ENCODE data around the gene CD99L2.

DNA sequence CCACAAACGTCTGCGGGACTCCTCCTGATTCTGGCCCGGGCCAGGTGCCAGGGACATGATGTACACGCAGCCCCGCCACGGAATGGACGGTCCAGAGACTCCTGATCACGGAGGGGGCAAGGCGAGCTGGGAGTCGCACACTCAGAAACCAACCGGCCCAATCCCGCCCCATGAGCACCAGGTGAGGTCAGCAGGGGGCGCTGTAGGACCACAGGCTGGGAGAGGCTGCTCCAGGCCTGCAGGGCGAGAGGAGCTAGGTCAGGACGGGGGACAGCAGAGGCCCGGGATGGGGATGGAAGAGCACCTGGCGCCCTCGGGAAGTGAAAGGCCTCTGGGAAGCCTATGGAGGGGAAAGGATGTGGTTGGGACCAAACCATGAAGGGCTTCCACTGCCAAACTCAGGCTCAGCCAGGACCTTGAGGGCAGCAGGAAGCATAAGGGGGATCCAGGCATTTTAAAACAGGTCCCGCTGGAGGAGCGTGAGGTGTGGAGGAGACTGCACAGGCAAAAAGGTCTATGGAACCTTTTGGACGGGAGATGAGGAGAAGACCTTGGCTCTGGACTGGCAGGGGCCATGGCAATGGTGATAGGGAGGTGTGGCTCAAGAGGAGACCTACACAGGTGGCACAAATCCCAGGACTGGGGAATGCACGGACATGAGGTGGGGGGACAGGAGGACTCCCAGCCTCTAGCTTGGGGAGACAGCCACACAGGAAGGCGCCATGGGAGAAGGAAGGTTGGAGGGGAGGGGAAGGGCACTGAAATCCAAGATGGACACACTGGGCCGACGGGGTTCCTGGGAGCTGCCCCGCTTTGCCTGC is 126.1 kb downstream of the CD99L2 start:
- TF ChIP-seq POLR2A (IDR thresholded peaks at IDR 0.05) = no peak
- TF ChIP-seq, protein P1, sequence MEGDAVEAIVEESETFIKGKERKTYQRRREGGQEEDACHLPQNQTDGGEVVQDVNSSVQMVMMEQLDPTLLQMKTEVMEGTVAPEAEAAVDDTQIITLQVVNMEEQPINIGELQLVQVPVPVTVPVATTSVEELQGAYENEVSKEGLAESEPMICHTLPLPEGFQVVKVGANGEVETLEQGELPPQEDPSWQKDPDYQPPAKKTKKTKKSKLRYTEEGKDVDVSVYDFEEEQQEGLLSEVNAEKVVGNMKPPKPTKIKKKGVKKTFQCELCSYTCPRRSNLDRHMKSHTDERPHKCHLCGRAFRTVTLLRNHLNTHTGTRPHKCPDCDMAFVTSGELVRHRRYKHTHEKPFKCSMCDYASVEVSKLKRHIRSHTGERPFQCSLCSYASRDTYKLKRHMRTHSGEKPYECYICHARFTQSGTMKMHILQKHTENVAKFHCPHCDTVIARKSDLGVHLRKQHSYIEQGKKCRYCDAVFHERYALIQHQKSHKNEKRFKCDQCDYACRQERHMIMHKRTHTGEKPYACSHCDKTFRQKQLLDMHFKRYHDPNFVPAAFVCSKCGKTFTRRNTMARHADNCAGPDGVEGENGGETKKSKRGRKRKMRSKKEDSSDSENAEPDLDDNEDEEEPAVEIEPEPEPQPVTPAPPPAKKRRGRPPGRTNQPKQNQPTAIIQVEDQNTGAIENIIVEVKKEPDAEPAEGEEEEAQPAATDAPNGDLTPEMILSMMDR (IDR thresholded peaks at IDR 0.05) = peak; percentile 66 to 73 (median 69)
